KOPT-K1 (cell line): ENCODE data around the gene TCF4.

Experiments
- H3K27ac ChIP-seq: fragments of 200-600 bp; sonication (generic); 2 replicates; pipeline ENCODE4 v1.5.1; 2016; ENCODE audit warnings: antibody characterized with exemption, mild to moderate bottlenecking, low read depth, low read length; ENCODE audit not compliant: poor library complexity, severe bottlenecking
- H3K36me3 ChIP-seq: fragments of 200-600 bp; sonication (generic); 2 replicates; pipeline ENCODE4 v1.5.1; 2017; ENCODE audit warnings: antibody characterized with exemption, mild to moderate bottlenecking, low read length, moderate library complexity; ENCODE audit not compliant: insufficient read depth
- H3K9me3 ChIP-seq: fragments of 200-600 bp; sonication (generic); 2 replicates; pipeline ENCODE4 v1.5.1; 2017; ENCODE audit warnings: antibody characterized with exemption, low read length, mild to moderate bottlenecking; ENCODE audit not compliant: insufficient read depth, poor library complexity, severe bottlenecking

The TCF4 gene

GRCh38 chr18:55354795-55355194 lies 233.2 kb downstream of the TCF4 start:
- no peaks in the 10 kb centered on the region for H3K9me3 ChIP-seq
- H3K36me3 ChIP-seq, result no peaks in the 10 kb centered on the region
- H3K27ac ChIP-seq, result no peak overlapping the region

- no peak overlapping the region for H3K27ac ChIP-seq
- no peaks in the 10 kb centered on the region for H3K36me3 ChIP-seq
- H3K9me3 ChIP-seq, result no peaks in the 10 kb centered on the region
Observed at GRCh38 chr18:55353806-55354205, 234.2 kb downstream of the TCF4 start.

- Histone ChIP-seq H3K9me3 (no peaks in the 10 kb centered on the region), H3K36me3 (no peaks in the 10 kb centered on the region), H3K27ac (no peak overlapping the region)
Observed at GRCh38 chr18:55353391-55353790, 234.6 kb downstream of the TCF4 start.

- Histone ChIP-seq H3K9me3 (no peaks in the 10 kb centered on the region), H3K36me3 (no peaks in the 10 kb centered on the region), H3K27ac (no peak overlapping the region)
Observed at GRCh38 chr18:55351980-55352714, 235.8 kb downstream of the TCF4 start.

GRCh38 chr18:55351241-55351691 lies 236.7 kb downstream of the TCF4 start:
- Histone ChIP-seq H3K27ac (no peak overlapping the region), H3K9me3 (no peaks in the 10 kb centered on the region), H3K36me3 (no peaks in the 10 kb centered on the region)

GRCh38 chr18:55349685-55350084 lies 238.3 kb downstream of the TCF4 start:
- no peak overlapping the region for H3K27ac ChIP-seq
- no peaks in the 10 kb centered on the region for H3K9me3 ChIP-seq
- H3K36me3 ChIP-seq, result no peaks in the 10 kb centered on the region

- H3K9me3 ChIP-seq, result no peaks in the 10 kb centered on the region
- no peaks in the 10 kb centered on the region for H3K36me3 ChIP-seq
- H3K27ac ChIP-seq, result no peak overlapping the region
Observed at GRCh38 chr18:55346961-55347740, 240.8 kb downstream of the TCF4 start.

GRCh38 chr18:55346387-55346786 lies 241.6 kb downstream of the TCF4 start:
- no peak overlapping the region for H3K27ac ChIP-seq
- no peaks in the 10 kb centered on the region for H3K9me3 ChIP-seq
- H3K36me3 ChIP-seq, result no peaks in the 10 kb centered on the region

- Histone ChIP-seq H3K9me3 (no peaks in the 10 kb centered on the region), H3K36me3 (no peaks in the 10 kb centered on the region), H3K27ac (no peak overlapping the region)
Observed at GRCh38 chr18:55345103-55345950, 242.7 kb downstream of the TCF4 start.

GRCh38 chr18:55343396-55344073 lies 244.5 kb downstream of the TCF4 start:
- Histone ChIP-seq H3K36me3 (no peaks in the 10 kb centered on the region), H3K9me3 (no peaks in the 10 kb centered on the region), H3K27ac (no peak overlapping the region)

- Histone ChIP-seq H3K27ac (no peak overlapping the region), H3K36me3 (no peaks in the 10 kb centered on the region), H3K9me3 (no peaks in the 10 kb centered on the region)
Observed at GRCh38 chr18:55340998-55341397, 247.0 kb downstream of the TCF4 start.

GRCh38 chr18:55339990-55340389 lies 248.0 kb downstream of the TCF4 start:
- Histone ChIP-seq H3K36me3 (no peaks in the 10 kb centered on the region), H3K27ac (no peak overlapping the region), H3K9me3 (no peaks in the 10 kb centered on the region)

- Histone ChIP-seq H3K27ac (no peak overlapping the region), H3K36me3 (no peaks in the 10 kb centered on the region), H3K9me3 (no peaks in the 10 kb centered on the region)
Observed at GRCh38 chr18:55338978-55339650, 248.9 kb downstream of the TCF4 start.

- Histone ChIP-seq H3K27ac (no peak overlapping the region), H3K9me3 (no peaks in the 10 kb centered on the region), H3K36me3 (no peaks in the 10 kb centered on the region)
Observed at GRCh38 chr18:55337908-55338521, 250.0 kb downstream of the TCF4 start.
